HTR-8/SVneo (cell line): Measurements from ENCODE around the gene RDH16.

ENCODE experiments used
- DNase-seq: peaks from one replicate; pipeline ENCODE4 v3.0.0; 2011; ENCODE audit warnings: low spot score, mixed read lengths; ENCODE audit not compliant: insufficient read length
- FAIRE-seq: peaks from 2 replicates; lab custom pipeline; 2011; peaks lifted over from hg19 to GRCh38; lab: Jason Lieb, UNC

Gene RDH16, protein sequence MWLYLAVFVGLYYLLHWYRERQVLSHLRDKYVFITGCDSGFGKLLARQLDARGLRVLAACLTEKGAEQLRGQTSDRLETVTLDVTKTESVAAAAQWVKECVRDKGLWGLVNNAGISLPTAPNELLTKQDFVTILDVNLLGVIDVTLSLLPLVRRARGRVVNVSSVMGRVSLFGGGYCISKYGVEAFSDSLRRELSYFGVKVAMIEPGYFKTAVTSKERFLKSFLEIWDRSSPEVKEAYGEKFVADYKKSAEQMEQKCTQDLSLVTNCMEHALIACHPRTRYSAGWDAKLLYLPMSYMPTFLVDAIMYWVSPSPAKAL

DNA sequence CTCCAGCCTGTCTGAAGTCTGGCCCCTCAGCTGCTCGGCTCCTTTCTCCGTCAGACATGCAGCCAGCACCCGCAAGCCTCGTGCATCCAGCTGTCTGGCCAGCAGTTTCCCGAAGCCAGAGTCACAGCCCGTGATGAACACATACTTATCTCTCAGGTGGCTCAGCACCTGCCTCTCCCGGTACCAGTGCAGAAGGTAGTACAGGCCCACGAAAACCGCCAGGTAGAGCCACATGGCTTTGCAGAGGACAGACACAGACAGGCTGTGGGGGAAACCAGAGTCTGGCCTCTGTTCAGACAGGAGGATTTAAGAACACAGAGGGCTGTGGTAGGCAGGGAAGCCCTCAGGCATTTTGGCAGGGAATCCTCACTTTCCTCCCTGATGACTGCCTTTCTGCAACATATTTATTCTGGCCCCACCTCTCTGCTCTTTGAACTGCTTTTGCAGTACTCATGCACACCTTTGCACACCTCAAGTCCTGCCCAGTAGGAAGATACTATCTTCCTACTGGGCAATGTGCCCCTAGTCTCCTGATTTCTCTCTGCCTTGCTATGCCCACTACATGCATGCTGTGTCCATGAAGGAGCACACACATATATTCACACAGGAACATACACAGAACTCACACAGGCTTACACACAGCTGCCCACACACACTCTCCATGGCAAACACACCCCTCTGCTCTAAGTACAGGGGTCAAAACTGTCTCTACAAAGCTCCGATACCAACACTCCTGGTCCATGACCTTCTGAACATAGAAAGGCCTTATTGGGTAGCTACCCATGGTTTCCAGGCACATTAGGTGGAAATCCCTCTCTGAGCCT lies at the start of gene RDH16:
RDH16 (minus strand) TSS at position 380 of the 824 bp plus-strand sequence; CDS start at position 234, 146 bp downstream.
- no peak for FAIRE-seq
- DNase-seq: no peak

DNA sequence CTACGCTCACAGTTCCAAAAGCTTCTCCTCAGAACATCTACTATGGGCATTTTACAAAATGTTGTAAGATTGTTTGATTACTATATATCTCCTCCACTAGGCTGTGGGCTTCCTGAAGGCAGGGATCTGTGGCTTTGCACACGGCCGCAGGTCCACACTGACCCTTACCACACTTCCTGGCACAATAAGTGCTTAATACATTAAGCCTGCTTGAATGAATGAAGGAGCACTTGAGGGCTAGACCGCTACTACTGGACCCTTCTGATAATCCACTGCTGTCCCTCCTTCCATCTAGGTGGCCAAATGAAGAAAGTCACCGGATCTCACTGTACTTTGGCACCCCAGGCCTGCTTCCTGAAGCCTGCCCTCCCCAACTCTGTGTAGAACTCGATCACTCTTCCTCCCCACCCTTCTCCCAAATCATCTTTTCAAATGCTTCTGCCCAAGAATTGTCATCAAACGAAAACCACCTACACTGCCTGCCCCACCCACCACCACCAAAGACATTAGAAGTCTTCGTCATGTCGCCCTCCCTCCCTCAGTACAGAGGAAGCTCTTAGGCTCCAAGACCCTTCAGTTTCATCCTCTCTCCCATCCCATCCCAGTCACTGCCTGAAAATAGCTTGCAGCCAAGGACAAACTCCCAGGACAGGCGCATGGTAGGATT lies 49.5 kb upstream of the RDH16 start:
- FAIRE-seq: no peak
- no peak for DNase-seq

DNA sequence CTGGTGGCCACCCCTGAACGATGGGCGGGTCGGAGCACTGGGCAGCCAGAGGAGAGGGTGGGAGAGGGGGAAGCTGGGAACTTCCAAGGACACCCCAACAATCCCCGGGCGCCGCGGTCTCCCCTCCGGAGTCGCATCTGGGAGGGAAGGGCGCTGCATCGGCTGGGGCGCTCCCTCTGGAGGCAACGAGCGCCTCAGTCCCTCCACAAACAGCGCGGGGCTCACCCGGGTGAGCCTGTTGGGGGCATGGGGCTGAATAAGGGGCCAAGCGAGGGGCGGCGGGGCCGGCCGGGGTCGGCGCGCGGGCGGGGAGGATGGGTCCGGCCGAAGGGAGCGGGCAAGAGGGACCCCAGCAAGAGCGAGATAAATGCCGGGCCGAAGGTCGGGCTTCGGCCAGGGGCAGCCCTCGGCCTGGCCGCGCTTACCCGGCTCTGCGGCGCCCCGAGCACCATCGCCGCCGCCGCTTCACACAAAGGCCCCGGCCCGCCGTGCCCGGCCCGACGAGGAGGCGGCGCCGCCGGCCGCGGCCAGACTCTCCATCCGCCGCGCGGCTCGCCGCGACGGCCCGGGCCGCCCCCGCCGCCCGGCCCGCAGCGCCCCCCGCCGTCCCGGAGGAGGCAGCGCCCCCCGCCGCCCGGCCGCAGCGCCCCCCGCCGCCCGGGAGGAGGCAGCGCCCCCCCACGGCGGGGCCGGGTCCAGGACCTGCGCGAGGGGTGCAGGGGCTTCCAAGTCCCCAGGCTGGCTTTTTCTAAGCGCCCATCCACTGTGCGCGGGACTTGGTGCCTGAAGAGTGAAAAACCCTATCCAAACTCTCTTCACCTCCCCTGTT lies 48.8 kb upstream of the RDH16 start, which contains the start of gene ZBTB39:
ZBTB39 (minus strand) TSS at position 567 of the 829 bp plus-strand sequence. CDS start 1,629 bp downstream, outside the sequence.
- DNase-seq (peak; percentile 77), FAIRE-seq (no peak)

DNA sequence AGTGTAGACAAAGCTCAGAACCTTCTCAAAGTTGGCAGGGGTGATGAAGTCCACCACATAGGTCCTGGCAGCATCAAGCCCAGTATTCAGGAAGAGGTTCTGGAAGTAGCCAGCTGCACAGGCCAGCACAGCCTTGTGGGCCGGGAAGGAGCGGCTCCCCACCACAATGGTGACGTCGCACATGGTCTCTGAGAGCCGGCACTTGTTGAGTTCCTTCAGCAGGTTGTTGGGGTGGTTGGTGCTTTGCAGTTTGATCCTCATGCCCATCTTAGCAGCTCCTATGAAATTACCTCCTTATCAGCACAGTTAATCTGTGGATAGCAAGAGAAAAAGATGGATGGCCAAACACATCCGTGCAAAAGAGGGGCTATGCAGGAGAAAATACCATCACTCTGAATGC lies 47.2 kb upstream of the RDH16 start:
- FAIRE-seq: no peak
- DNase-seq: no peak

DNA sequence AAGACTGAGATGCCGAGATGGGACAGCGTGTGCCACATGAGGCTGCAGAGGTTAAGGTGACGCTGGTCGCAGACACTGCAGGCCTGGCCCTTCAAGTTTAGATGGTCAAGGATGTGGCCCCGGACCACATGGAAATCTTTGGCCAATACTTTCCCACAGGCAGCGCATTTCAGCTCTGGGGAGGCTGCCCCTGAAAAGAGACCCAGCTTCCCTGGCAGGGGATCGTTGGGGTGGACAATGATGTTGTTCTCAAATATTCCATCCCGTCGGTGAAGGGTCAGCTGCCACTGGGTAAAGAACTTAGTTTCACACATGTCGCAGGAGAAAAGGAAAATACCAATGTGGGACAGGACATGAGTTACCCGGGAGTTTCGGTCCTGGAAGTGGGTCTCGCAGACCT lies 46.0 kb upstream of the RDH16 start:
- DNase-seq (no peak), FAIRE-seq (no peak)

DNA sequence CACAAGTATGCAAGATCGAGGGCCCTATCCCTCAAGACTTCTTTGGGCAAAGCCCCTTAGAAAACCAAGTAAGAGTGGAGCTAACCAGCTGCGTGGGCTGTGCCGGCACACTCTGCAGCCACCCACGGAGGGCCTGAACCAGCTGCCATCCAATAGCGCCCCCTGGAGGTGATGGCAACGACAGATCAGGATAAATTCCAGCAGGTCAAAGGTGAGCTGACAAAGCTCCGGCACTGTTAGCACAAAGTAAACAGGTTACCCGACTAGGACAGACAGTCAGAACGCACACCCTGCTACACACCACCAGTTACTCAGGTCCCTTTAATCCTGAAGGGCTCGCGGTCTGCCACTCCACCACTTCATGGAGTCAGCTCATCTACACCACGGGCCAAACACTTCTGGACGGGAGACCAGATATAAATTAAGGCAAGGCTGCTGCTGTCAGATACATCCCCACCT lies 44.1 kb upstream of the RDH16 start:
- peak; percentile 66 for DNase-seq
- FAIRE-seq: no peak

DNA sequence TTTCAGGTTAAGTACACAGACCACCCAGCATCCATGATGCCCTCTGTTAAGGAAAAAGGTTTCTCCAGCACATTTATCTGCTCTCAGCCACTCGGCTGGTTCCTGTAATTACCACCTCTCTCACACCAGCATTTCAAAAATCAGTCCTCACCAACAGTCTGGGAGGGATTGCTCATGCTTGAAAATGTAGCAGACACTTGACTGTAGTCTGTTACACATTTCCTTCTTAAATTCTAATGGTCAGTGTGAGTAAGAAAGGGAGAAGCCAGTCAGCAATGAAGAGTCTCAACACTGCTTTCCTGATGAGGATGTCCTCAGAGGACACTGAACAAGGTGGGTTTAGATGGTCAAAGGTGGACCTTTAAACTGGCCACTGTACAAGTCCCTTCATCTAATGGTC lies 43.0 kb upstream of the RDH16 start:
- FAIRE-seq: no peak

DNA sequence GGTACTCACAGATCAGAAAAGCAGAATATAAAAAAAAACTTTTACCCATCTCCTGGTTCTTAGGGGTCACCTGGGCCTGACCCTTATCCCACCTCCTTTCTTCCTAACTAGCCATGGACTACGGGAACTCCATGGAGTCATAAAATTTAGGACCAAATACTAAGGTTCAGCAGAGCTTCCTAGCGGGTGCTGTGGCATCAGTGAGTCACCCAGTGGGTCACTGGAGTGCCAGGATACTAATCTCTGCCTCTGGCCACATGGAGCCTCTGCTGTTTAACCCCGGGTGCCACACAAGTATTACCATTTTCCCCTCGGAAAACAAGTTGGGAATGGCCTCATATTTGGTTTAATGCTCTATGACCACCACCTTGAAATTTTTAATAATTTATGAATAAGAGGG lies 42.0 kb upstream of the RDH16 start:
- no peak for FAIRE-seq
- no peak for DNase-seq

More for the DNA sequence above, 43.0 kb upstream of the RDH16 start:
- DNase-seq: no peak

DNA sequence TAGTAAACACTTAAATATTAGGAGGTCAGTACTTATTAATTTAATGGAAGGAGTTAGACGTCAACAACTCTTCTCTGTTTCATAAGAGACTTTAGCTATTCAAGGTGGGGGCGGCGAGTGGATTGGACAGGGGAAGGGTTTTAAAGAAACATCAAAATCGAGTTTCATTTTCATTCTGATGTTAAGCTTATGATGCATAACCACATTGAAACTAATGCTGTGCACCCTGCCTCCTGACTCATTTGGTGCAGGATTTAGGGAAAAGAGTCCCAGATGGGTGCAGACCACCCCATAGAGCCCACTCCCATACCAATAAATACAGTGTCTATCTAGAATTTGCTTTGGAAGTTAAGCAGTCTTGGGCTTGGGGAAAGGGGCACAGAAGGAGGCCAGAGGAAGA lies 41.6 kb upstream of the RDH16 start:
- FAIRE-seq (no peak), DNase-seq (no peak)

DNA sequence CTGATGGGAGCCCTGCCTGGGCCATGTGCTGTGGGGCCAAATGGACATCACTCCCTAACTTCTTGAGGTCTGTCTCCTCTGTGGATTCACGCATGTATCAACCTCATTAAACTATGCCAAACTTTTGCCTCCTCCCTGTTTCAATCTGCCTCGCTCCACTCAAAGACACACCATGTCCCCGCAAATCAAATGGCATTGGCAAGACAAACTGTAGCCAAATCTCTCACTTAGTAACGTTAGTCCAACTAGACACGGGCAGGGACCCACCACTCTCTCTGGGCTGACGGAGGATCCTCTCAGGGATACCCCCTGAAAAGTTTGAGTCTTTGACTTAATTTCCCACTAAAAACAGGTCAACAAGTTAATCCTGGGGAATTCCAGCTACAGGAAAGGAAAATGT lies 40.9 kb upstream of the RDH16 start:
- DNase-seq: no peak
- FAIRE-seq: no peak

DNA sequence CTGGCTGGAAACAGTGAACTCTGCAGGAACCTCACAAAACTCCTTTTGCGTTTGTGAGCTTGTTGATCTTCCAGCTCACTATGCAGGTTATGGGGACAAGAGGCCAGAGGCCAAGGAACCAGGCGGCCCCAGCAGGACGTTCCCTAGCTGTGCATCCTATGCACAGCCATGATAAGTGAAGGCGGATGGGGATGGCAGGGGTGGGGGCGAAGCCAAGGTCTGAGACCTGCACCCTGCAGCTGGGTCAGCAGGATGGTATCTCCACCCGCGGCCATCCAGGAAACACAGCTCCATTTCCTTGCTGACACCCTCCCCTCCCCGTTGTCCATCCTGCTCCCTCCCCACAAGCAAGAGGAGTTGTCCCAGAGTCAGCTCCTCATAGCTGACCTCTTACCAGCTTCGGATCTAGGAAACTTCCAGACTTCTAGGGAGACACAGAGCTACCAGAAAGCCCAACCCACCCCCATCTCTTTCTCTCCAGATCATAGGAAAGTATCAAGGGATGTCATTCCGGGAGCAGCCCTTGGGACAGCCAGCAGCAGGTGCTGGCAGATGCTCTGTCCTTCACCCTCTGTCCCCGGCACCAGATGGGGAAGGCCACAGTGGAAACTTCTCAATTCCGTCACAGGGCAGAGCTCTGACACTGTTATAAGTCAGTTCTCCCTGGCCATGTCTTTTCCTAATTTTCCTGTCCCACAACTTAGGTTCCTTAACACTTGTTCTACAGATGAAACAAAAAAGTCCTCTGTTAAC lies 39.6 kb upstream of the RDH16 start:
- FAIRE-seq: no peak
- no peak for DNase-seq

DNA sequence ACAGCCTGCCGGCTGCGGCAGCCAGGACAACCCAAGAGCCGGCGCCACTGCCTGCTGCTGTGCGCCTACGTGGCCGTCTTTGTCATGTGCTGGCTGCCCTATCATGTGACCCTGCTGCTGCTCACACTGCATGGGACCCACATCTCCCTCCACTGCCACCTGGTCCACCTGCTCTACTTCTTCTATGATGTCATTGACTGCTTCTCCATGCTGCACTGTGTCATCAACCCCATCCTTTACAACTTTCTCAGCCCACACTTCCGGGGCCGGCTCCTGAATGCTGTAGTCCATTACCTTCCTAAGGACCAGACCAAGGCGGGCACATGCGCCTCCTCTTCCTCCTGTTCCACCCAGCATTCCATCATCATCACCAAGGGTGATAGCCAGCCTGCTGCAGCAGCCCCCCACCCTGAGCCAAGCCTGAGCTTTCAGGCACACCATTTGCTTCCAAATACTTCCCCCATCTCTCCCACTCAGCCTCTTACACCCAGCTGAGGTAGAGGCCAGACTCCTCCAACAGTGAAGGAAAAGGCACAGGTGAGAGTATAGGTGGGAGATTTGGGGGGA lies 38.6 kb upstream of the RDH16 start:
- no peak for DNase-seq
- FAIRE-seq: no peak

DNA sequence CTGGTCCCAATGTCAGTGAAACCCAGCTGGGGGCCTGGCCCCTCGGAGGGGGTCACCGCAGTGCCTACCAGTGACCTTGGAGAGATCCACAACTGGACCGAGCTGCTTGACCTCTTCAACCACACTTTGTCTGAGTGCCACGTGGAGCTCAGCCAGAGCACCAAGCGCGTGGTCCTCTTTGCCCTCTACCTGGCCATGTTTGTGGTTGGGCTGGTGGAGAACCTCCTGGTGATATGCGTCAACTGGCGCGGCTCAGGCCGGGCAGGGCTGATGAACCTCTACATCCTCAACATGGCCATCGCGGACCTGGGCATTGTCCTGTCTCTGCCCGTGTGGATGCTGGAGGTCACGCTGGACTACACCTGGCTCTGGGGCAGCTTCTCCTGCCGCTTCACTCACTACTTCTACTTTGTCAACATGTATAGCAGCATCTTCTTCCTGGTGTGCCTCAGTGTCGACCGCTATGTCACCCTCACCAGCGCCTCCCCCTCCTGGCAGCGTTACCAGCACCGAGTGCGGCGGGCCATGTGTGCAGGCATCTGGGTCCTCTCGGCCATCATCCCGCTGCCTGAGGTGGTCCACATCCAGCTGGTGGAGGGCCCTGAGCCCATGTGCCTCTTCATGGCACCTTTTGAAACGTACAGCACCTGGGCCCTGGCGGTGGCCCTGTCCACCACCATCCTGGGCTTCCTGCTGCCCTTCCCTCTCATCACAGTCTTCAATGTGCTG lies 38.0 kb upstream of the RDH16 start:
- no peak for DNase-seq
- FAIRE-seq: no peak

DNA sequence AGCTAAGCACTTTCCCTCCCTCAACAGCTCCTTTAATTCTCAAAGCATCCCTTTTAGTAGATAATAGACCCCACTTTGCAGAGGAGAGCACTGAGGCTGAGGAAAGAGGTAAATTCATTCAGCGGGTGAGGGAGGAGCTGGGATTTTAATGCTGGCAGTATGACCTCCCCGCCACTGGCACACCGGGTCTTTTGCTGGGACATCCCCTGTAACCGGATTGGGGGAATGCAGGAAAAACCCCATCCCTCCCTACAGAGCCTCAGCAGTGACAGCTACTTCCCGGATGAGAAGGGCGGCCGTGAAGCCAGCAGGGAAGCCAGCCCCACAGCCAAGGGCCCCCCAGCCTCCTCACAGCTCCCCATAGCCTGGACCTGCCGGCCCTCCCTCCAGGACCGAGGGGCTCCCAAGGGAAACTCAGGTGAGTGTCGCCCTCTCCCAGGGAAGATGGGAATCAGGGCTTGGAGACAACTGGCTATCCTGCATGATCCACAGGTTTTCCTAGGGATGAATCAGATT lies 36.9 kb upstream of the RDH16 start:
- DNase-seq: no peak
- no peak for FAIRE-seq

DNA sequence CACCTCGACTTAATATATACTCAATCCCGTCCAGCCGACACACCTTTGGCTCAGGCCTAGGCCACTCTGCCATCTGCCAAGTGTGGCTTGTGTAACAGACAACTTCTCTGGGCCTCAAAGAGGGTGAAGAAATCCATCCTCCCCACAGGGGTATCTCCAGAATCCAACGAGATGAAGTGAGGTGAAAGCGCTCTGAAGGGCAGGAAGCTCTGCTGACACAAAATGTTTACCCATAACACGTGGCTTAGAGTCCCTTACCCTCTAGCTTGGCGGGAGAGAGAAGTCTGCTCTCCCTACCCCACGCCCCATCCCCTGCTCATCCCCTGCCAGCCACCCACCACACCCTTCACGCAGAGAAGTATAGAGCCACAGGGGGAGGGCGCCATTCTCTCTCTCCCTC lies 35.9 kb upstream of the RDH16 start:
- no peak for DNase-seq
- no peak for FAIRE-seq

DNA sequence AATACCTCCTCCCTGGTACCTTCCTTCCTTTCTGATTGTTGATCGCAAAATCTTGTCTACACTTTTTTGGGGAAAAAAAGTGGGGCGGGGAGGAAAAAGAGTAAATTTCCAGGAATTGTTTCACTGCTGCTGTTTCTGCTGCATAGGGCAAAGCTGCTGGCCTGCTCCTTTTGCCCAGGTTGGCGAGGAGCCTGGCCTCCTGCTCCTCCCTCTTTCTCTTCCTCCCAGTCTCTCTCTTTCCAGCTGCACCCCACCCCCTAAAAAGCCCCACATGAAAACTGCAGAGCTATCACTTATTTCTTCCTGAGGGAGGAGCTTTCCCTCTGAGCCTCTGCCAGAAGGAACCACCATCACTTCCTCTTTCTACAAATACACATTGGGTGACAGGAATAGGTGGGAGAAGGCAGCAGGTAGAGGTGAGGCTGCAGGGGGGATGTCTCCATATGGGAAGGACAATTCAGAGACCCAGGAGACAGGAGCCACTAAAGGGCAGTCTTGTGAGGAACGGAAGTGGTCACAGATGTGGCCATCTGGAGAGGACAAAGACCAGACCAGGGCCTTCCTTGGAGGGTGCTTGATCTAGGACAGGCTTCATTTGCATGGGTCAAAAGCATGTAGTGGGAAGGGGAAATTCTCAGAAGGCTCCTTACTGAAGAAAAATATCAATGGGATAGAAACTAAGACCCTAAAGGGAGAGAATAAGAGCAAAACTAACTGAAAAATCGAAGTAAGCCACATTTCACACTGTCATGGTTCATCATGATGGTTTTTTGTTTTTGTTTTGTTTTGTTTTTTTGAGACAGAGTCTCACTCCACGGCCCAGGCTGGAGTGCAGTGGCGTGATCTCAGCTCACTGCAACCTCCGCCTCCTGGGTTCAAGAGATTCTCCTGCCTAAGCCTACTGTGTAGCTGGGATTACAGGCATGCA lies 34.2 kb upstream of the RDH16 start:
- no peak for DNase-seq
- FAIRE-seq: no peak
